Measurements from ENCODE around the gene BCL2L11.

DNA sequence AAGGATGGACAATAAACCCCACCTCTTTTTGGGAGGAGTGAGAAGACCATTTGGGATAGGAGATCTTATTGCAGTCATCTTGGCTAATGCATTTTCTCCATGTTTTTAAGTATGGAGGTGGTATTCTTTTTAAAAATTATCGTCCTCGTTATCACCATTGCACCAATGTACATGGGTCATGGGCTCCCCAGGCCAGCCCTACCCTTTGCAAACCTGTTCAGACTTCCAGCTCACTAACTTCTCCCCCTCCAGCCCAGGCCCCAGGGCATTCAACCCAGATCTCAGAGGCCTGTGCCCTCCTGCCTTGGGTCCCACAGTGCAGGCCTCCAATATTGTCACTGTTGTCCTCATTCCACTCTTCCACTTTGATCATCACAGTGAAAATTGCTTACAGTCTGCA lies 68.4 kb downstream of the BCL2L11 start:
- TF ChIP-seq ZFP30 (CRISPR knock-in tag; IDR thresholded peaks at IDR 0.05) (no peak), PPARA (CRISPR knock-in tag; IDR thresholded peaks at IDR 0.05; ENCODE audit: borderline replicate concordance) (no peak), TOX (CRISPR knock-in tag; IDR thresholded peaks at IDR 0.05; ENCODE audit: borderline replicate concordance) (no peak)
- TF ChIP-seq, protein P1, sequence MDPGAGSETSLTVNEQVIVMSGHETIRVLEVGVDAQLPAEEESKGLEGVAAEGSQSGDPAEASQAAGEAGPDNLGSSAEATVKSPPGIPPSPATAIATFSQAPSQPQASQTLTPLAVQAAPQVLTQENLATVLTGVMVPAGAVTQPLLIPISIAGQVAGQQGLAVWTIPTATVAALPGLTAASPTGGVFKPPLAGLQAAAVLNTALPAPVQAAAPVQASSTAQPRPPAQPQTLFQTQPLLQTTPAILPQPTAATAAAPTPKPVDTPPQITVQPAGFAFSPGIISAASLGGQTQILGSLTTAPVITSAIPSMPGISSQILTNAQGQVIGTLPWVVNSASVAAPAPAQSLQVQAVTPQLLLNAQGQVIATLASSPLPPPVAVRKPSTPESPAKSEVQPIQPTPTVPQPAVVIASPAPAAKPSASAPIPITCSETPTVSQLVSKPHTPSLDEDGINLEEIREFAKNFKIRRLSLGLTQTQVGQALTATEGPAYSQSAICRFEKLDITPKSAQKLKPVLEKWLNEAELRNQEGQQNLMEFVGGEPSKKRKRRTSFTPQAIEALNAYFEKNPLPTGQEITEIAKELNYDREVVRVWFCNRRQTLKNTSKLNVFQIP (CRISPR knock-in tag; IDR thresholded peaks at IDR 0.05; ENCODE audit: borderline replicate concordance, low read depth), result no peak
- TF ChIP-seq, protein P2, sequence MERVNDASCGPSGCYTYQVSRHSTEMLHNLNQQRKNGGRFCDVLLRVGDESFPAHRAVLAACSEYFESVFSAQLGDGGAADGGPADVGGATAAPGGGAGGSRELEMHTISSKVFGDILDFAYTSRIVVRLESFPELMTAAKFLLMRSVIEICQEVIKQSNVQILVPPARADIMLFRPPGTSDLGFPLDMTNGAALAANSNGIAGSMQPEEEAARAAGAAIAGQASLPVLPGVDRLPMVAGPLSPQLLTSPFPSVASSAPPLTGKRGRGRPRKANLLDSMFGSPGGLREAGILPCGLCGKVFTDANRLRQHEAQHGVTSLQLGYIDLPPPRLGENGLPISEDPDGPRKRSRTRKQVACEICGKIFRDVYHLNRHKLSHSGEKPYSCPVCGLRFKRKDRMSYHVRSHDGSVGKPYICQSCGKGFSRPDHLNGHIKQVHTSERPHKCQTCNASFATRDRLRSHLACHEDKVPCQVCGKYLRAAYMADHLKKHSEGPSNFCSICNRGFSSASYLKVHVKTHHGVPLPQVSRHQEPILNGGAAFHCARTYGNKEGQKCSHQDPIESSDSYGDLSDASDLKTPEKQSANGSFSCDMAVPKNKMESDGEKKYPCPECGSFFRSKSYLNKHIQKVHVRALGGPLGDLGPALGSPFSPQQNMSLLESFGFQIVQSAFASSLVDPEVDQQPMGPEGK (CRISPR knock-in tag; IDR thresholded peaks at IDR 0.05; ENCODE audit: borderline replicate concordance), result no peak
